Activated CD4-positive, alpha-beta T cell treated with anti-CD3 and anti-CD28 coated beads for 36 hours (primary cell): ENCODE results near the gene GARRE1. TPM values are rescaled to one million over a fixed set of nuclear protein-coding genes. Genes with fewer than 3 reads are reported as not detected.
"Not testable (repeated sequence)": the region's sequence is repeated elsewhere in the genome, so short reads cannot be mapped to it uniquely, and the experiment has no call there.

Experiments used
- ATAC-seq: fragments of 200-7000 bp; cut with Tn5 transposase; one replicate; pipeline ENCODE4 v1.10.0; 2021; ENCODE audit warnings: mild to moderate bottlenecking, moderate library complexity
- CTCF ChIA-PET: fragments of 350-600 bp; sonication (Branson Sonifier 250); formaldehyde crosslinking; loops from one replicate; lab custom pipeline; 2021; ENCODE audit warnings: antibody characterized with exemption; lab: Charles Lee
- POLR2A ChIA-PET: fragments of 350-600 bp; sonication (Branson Sonifier 250); formaldehyde crosslinking; loops from one replicate; lab custom pipeline; 2021; ENCODE audit warnings: antibody characterized with exemption, inconsistent platforms; lab: Charles Lee
- DNase-seq: peaks from one replicate; pipeline ENCODE4 v3.0.0-alpha.2; 2020
- H3K27ac Mint-ChIP-seq: one replicate; pipeline ENCODE4 v1.8.0; 2021; ENCODE audit warnings: mixed read lengths
- H3K27me3 Mint-ChIP-seq: one replicate; pipeline ENCODE4 v1.8.0; 2021; ENCODE audit warnings: mixed read lengths
- H3K36me3 Mint-ChIP-seq: one replicate; pipeline ENCODE4 v1.8.0; 2021; ENCODE audit warnings: low read depth, mixed read lengths
- H3K4me1 Mint-ChIP-seq: one replicate; pipeline ENCODE4 v1.8.0; 2021; ENCODE audit warnings: mixed read lengths
- H3K4me3 Mint-ChIP-seq: one replicate; pipeline ENCODE4 v1.8.0; 2021; ENCODE audit warnings: mild to moderate bottlenecking, moderate library complexity, mixed read lengths
- H3K9me3 Mint-ChIP-seq: one replicate; pipeline ENCODE4 v1.8.0; 2021; ENCODE audit warnings: low read depth, mixed read lengths
- intact Hi-C, 2 experiments: fragments of 100-400 bp; cut with DNase I in 1 of 2; cut with micrococcal nuclease in 1 of 2; formaldehyde crosslinking; loops; one replicate each; pipeline versions ENCODE4 v1.14.2 to v1.15.1; 2022 to 2024; cut with DNase I, micrococcal nuclease
- total RNA-seq, 2 experiments: library from RNA; stranded (reverse); gene quantifications; one replicate each; pipeline ENCODE4 v1.2.3, GENCODE V29; 2021

Gene GARRE1
- total RNA-seq, 2 experiments from 2014 or later: 14.6 to 16.1 TPM

- peaks cover 3% of the 10 kb centered on the region for H3K4me1 Mint-ChIP-seq
- H3K27me3 Mint-ChIP-seq: no peaks in the 10 kb centered on the region
- DNase-seq: no peak
- no peak overlapping the region for H3K4me3 Mint-ChIP-seq
- CTCF ChIA-PET: interaction anchor here (0.6 kb wide), 1 partner anchor 70 kb away, joined by 3 read pairs; no protein-coding TSS in a partner anchor
- H3K9me3 Mint-ChIP-seq: no peaks in the 10 kb centered on the region
- no peaks in the 10 kb centered on the region for H3K36me3 Mint-ChIP-seq
- H3K27ac Mint-ChIP-seq: no peak overlapping the region
- ATAC-seq: no peak
- POLR2A ChIA-PET: no interaction called here
- intact Hi-C loops: no loop called here
Measured at GRCh38 chr19:34243876-34244578, 10.3 kb upstream of the GARRE1 start.

- Mint-ChIP-seq H3K36me3 (no peaks in the 10 kb centered on the region), H3K9me3 (no peaks in the 10 kb centered on the region), H3K4me3 (no peak overlapping the region), H3K27me3 (no peaks in the 10 kb centered on the region), H3K4me1 (peaks cover 3% of the 10 kb centered on the region), H3K27ac (no peak overlapping the region)
- ChIA-PET POLR2A (no interaction called here), CTCF (interaction anchor here (0.6 to 1.0 kb wide), 2 partner anchors 18 to 71 kb away, joined by 3 to 5 read pairs; no protein-coding TSS in a partner anchor)
- ATAC-seq: no peak
- intact Hi-C loops: no loop called here
- DNase-seq: no peak
Measured at GRCh38 chr19:34244611-34245299, 9.6 kb upstream of the GARRE1 start.

- no peak overlapping the region for H3K27ac Mint-ChIP-seq
- no peak overlapping the region for H3K4me3 Mint-ChIP-seq
- H3K36me3 Mint-ChIP-seq: no peaks in the 10 kb centered on the region
- ATAC-seq (no peak), DNase-seq (no peak)
- ChIA-PET POLR2A (interaction anchor here (0.6 kb wide), 1 partner anchor 466 kb away, joined by 3 read pairs; no protein-coding TSS in a partner anchor), CTCF (interaction anchor here (0.7 to 1.1 kb wide), 2 partner anchors 67 to 469 kb away, joined by 3 read pairs; no protein-coding TSS in a partner anchor)
- intact Hi-C loops: no loop called here
- no peaks in the 10 kb centered on the region for H3K27me3 Mint-ChIP-seq
- H3K4me1 Mint-ChIP-seq: peaks cover 3% of the 10 kb centered on the region
- H3K9me3 Mint-ChIP-seq: no peaks in the 10 kb centered on the region
Measured at GRCh38 chr19:34246340-34246739, 8.0 kb upstream of the GARRE1 start.

GRCh38 chr19:34248941-34249340, 5.4 kb upstream of the GARRE1 start:
- Mint-ChIP-seq H3K4me1 (peaks cover 7% of the 10 kb centered on the region), H3K27ac (no peak overlapping the region), H3K36me3 (no peaks in the 10 kb centered on the region), H3K9me3 (no peaks in the 10 kb centered on the region), H3K27me3 (no peaks in the 10 kb centered on the region), H3K4me3 (no peak overlapping the region)
- no peak for ATAC-seq
- POLR2A ChIA-PET: no interaction called here
- CTCF ChIA-PET: interaction anchor here (0.6 to 1.2 kb wide), 6 partner anchors 12 to 905 kb away, joined by 3 to 4 read pairs (median 3); no protein-coding TSS in a partner anchor
- DNase-seq: no peak
- intact Hi-C loops: no loop called here

GRCh38 chr19:34253167-34253566, 1.2 kb upstream of the GARRE1 start:
- intact Hi-C loops: not testable (repeated sequence)

GRCh38 chr19:34253681-34254045, 691 bp upstream of the GARRE1 start:
- DNase-seq, H3K36me3 Mint-ChIP-seq, H3K27me3 Mint-ChIP-seq, H3K9me3 Mint-ChIP-seq, ATAC-seq, POLR2A ChIA-PET: not testable (repeated sequence)
- Mint-ChIP-seq H3K4me1 (peaks cover 30% of the 10 kb centered on the region), H3K27ac (peak overlapping the region; percentile 98), H3K4me3 (peak overlapping the region; percentile 81)
- intact Hi-C loops: loop anchor here (1.0 to 2.0 kb wide), 4 partner anchors 17 to 83 kb away; partner anchors contain the start of gene LSM14A (in 1 of the 2)
- CTCF ChIA-PET: interaction anchor here (0.6 kb wide), 1 partner anchor 28 kb away, joined by 3 read pairs; no protein-coding TSS in a partner anchor

More at GRCh38 chr19:34253167-34253566, 1.2 kb upstream of the GARRE1 start:
- H3K36me3 Mint-ChIP-seq, POLR2A ChIA-PET, ATAC-seq, H3K9me3 Mint-ChIP-seq, DNase-seq, H3K27me3 Mint-ChIP-seq: not testable (repeated sequence)
- Mint-ChIP-seq H3K27ac (peak overlapping the region; percentile 98), H3K4me1 (peaks cover 29% of the 10 kb centered on the region), H3K4me3 (peak overlapping the region; percentile 81)
- CTCF ChIA-PET: interaction anchor here (0.6 kb wide), 1 partner anchor 27 kb away, joined by 3 read pairs; no protein-coding TSS in a partner anchor

GRCh38 chr19:34254698-34255432, 511 bp downstream of the GARRE1 start:
- H3K4me1 Mint-ChIP-seq: peaks cover 38% of the 10 kb centered on the region
- H3K27me3 Mint-ChIP-seq: no peaks in the 10 kb centered on the region
- peaks cover 7% of the 10 kb centered on the region for H3K36me3 Mint-ChIP-seq
- DNase-seq (peak; percentile 65), ATAC-seq (peak; percentile 60)
- intact Hi-C loops: loop anchor here (1.0 to 5.0 kb wide), 5 partner anchors 15 to 83 kb away; partner anchors contain the start of gene LSM14A (in 1 of the 2)
- H3K27ac Mint-ChIP-seq: peak overlapping the region; percentile 84
- peak overlapping the region; percentile 81 for H3K4me3 Mint-ChIP-seq
- no peaks in the 10 kb centered on the region for H3K9me3 Mint-ChIP-seq
- POLR2A ChIA-PET: no interaction called here
- CTCF ChIA-PET: no interaction called here

- no peak for DNase-seq
- peaks cover 41% of the 10 kb centered on the region for H3K4me1 Mint-ChIP-seq
- H3K36me3 Mint-ChIP-seq: peaks cover 7% of the 10 kb centered on the region
- POLR2A ChIA-PET: no interaction called here
- no peak for ATAC-seq
- intact Hi-C loops: loop anchor here in 1 of 2 experiments (2.0 to 5.0 kb wide), 2 partner anchors 15 to 82 kb away; no protein-coding TSS in a partner anchor
- no peaks in the 10 kb centered on the region for H3K9me3 Mint-ChIP-seq
- H3K27me3 Mint-ChIP-seq: no peaks in the 10 kb centered on the region
- H3K27ac Mint-ChIP-seq: peak overlapping the region; percentile 84
- H3K4me3 Mint-ChIP-seq: peak overlapping the region; percentile 79
- CTCF ChIA-PET: no interaction called here
Measured at GRCh38 chr19:34255546-34255945, 1.2 kb downstream of the GARRE1 start.

GRCh38 chr19:34256835-34257558, 2.6 kb downstream of the GARRE1 start:
- Mint-ChIP-seq H3K27ac (no peak overlapping the region), H3K4me3 (no peak overlapping the region), H3K4me1 (peaks cover 52% of the 10 kb centered on the region), H3K36me3 (peaks cover 9% of the 10 kb centered on the region), H3K27me3 (no peaks in the 10 kb centered on the region), H3K9me3 (no peaks in the 10 kb centered on the region)
- ChIA-PET CTCF (interaction anchor here (0.7 kb wide), 2 partner anchors 17 to 75 kb away, joined by 3 read pairs; no protein-coding TSS in a partner anchor), POLR2A (no interaction called here)
- DNase-seq (no peak), ATAC-seq (no peak)
- intact Hi-C loops: loop anchor here in 1 of 2 experiments (5.0 kb wide), 1 partner anchor 80 kb away; no protein-coding TSS in a partner anchor

GRCh38 chr19:34257559-34257924, 3.2 kb downstream of the GARRE1 start:
- DNase-seq (no peak), ATAC-seq (no peak)
- POLR2A ChIA-PET: no interaction called here
- no peak overlapping the region for H3K4me3 Mint-ChIP-seq
- H3K27ac Mint-ChIP-seq: no peak overlapping the region
- H3K27me3 Mint-ChIP-seq: no peaks in the 10 kb centered on the region
- H3K9me3 Mint-ChIP-seq: no peaks in the 10 kb centered on the region
- peaks cover 52% of the 10 kb centered on the region for H3K4me1 Mint-ChIP-seq
- intact Hi-C loops: loop anchor here in 1 of 2 experiments (5.0 kb wide), 1 partner anchor 80 kb away; no protein-coding TSS in a partner anchor
- CTCF ChIA-PET: no interaction called here
- peaks cover 9% of the 10 kb centered on the region for H3K36me3 Mint-ChIP-seq
